ENCODE data around the gene CYB5A.
"Not testable (repeated sequence)": the region's sequence is repeated elsewhere in the genome, so short reads cannot be mapped to it uniquely, and the experiment has no call there.

Gene CYB5A

DNA sequence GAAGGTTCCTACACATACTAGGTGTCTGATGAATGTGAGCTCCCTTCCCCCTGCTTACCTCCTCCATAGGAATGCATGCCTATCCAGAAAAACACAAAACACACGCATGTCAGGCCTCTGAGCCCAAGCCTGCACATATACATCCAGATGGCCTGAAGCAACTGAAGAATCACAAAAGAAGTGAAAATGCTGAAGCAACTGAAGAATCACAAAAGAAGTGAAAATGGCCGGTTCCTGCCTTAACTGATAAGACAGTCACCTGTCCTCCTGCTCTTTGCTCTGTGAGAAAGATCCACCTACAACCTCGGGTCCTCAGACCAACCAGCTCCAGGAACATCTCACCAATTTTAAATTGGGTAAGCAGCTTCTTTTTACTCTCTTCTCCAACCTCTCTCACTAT is 1.2 kb upstream of the CYB5A start:
- FAIRE-seq, result not testable (repeated sequence)

DNA sequence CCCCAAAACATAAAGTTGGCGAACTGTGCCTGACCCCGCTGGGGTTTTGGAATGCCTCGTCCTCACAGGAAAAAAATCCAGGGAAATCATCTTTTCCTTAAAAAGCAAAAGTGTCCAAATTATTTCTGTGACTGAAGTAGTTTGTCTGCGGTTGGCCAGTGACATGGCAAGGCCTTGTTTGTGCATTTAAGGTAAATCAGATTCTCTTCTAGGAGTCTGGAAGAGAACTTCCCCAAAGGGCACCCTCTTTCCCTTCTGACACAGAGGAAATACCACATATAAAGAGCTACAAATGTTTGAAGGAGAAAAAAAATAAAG is 737 bp upstream of the CYB5A start:
- no peak for FAIRE-seq

DNA sequence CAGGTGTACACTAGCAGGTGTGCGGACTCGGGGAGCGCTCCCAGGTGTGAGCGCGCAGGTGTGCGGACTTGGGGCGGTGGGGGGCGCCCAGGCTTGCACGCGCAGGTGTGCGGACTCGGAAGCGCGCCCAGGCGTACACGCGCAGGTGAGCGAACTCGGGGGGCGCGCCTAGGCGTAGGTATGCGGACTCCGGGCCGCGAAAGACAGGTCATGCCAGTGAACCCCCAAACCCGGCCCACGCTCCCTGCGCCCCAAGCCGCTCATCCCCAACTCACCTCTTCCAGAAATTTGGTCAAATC is 342 bp downstream of the CYB5A start:
- no peak for FAIRE-seq

DNA sequence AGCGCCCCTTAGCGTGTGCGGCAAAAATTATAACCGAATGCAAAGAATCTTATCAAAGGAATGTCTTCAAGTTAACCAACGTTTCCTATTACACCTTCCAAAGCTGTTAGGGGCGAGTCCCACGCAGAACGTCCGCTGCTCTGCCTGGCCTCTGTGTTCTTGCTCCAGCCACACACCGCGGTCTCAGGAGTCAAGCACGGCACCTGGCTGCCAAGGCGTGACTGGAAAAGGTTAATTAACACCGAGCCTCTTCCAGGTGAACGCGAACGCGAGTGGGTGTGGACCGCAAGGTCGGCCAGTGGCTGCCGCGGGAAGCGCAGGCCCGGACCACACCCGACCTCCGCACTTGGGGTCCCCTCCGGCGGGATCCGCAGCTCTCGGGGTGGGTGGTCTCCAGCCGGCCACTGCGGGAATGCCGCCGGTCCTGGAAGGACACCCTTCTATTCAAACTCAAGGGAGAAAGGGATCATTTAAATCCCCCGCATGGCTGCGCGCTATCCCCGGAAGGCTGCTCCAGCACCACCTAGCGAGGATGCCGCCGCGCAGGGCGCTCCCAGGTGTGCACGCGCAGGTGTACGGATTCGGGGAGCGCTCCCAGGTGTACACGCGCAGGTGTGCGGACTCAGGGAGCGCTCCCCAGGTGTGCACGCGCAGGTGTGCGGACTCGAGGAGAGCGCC is 830 bp downstream of the CYB5A start:
- FAIRE-seq, result no peak

DNA sequence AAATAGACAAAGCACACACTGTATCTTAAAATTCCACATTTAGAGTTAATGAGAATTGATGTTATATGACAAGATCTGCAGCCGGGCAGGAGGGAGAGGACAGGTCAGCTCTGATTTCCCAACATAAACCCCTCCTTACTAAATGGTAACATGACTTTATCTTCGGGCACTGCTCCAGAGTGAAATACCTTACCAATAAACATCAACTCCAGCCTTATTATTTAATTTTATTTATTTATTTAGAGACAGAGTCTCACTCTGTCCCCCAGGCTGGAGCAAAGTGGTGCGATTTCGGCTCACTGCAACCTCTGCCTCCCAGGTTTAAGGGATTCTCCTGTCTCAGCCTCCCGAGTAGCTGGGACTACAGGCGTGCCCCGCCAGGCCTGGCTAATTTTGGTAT is 1.7 kb downstream of the CYB5A start:
- no peak for FAIRE-seq

DNA sequence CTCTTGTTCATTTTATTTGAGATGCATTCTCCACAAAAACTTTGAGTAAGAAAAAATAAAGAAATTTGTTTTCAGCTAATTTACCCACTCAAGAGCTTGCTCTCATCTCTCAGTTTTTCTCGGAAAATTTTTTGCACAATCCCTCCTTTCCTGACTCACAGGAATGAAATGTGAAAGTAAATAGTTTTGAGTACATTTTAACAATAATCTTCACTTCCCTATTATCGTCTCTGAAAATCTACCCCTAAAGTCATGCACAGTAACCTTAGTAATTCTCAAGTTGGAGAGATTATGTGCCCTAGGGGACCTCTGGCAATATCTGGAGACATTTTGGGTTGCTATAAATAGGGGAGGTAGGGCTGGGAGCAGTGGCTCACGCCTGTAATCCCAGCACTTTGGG is 2.6 kb downstream of the CYB5A start:
- FAIRE-seq, result no peak

DNA sequence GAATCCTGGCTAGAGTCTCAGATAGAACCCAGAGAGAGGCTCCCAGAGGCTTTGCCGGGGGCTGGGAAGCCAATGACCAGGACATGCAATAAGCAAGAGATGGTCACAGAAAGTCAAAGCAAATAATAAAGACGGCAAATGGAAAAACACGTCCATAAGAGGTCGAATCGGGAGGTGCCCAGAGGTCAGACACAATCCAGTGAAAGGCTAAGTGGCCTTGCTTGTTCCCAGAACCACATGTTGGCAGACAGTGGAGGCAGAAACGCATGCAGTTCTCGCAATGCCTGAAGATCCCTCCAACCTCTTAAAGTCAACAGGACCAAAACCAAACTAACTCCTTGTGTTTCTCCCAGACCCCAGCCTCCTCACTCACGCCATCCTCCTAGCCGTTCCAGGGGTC is 3.0 kb downstream of the CYB5A start:
- FAIRE-seq, result no peak

DNA sequence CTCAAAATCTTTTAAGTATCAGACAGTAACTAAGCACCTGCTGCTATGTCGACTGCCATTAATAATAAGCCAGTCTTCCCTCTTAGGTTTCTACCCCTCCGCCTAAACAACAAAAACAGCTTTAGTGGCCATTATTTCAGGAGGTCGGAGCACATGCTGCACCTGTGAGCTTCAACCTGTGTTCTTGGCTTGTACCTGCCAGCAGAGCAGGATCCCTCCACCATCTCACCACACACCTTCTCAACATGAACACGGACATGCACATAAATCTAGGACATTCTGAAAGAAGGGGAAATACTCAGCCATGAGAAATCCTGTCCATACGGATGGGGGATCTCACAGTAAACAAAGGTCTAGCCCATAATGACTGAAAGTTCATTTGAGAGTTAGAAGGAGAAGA is 3.7 kb downstream of the CYB5A start:
- no peak for FAIRE-seq

DNA sequence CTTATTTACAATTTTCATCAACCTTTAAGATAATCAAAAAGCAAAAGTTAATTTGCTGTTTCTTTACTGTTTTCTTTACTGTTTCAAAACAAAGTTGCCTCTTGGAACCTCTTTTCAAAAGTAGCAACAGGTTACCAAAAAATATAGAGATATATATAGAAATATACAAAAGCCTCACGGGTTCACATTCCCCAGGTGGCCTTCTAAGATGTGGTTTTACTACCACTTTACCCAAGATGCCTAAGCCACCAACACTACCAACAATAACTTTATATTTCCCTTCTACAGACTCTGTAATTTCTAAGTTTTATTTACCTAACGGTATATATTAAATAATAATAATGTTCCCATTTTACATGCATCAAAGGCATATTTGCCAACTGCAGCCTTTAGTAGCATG is 4.9 kb downstream of the CYB5A start:
- FAIRE-seq, result no peak

DNA sequence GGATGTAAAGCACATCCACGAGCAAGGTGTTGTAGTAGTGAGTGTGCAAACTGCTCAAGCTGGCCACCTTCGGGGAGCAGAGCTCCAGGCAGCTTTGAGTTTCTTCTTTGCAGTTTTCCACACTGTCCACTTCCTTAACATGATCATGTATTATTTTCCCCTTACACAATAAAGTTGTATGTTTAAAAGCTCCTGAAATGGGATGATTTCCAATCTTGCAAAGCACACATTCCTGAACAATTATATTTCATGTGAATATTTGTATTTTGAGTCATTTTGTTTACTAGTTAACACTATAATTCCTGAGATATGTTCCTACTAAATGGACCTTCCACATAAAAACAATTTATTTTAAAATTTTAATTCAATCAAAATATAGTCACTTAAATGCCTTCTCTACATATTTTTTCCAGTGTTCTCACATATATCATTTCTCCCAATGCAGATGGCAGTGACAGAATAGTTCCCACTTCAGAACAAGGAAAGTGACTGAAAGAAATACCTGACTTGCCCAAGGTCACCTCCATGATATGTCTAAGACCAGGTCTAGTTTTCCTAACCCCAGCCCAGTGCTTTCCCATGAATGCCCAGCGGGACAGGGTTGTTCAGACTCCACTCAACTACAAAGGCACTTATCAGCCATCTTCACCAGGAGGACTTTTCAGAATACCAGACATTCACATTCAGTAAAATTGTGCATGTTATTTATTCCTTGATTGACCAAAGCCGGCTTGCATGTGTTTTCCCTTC is 5.5 kb downstream of the CYB5A start:
- FAIRE-seq, result peak; percentile 71

DNA sequence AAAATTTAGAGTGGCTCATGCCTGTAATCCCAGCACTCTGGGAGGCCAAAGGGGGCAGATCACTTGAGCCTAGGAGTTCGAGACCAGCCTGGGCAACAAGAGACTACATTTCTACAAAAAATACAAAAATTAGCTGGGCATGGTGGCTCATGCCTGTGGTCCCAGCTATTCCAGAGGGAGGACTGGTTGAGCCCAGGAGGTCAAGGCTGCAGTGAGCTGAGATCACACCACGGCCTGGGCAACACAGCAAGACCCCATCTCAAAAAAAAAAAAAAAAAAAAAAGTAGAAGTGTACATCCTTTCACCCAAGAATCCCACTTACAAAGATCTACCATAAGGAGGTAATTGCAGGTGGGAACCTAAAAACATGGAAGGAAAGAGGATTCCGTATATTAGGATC is 6.2 kb downstream of the CYB5A start:
- not testable (repeated sequence) for FAIRE-seq

DNA sequence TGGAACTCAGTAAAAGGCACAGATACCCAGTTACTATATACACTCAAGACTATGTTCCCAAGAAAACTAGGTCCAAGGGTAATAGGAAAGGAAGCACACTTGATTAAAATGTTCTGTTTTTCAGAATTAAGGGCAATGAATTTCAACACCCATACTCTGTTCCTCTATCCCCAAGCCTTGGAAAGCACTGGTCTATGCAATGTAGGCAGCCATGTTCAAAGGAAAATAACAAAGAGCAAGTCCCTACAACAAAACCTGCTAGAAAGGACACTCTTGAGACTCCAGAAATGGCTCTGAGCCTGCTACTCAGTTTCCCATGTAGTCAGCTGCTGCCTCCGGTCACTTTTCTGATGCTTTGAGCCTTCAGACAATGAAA is 6.8 kb downstream of the CYB5A start:
- FAIRE-seq, result no peak

DNA sequence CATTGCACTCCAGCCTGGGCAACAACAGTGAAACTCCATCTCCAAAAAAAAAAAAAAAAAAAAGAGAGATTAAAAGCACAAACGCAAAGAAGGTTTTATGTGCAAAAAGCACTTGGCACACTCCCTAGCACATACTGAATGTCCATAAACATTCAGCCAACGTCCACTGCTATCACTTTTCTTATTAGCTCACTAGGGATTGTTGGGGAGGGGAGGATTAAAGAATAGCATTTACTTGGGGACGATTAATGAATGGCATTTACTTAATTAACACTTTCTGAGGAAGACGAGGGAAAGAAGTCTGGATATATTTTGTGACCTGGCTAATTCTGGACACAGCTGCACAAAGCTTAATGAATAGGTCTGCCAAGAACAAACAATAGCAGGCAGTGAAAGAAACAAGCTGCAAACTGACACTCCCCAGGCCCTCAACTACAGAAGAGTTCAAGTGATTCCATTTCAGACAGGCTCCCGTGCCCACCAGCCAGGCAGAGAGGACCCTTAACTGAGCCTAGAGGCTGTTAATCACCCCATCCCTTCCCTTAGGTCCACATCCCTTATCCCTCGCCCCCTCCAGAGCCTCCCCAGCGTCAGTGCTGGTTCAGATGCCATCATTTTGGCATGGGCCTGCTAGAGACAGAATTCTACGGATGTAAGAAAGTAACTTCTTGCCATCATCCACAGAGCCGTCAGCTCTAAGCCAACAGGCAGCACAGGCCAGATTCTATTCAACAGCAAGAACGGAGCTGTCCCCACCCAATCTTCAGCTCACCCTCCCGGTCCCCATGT is 7.4 kb downstream of the CYB5A start:
- no peak for FAIRE-seq

DNA sequence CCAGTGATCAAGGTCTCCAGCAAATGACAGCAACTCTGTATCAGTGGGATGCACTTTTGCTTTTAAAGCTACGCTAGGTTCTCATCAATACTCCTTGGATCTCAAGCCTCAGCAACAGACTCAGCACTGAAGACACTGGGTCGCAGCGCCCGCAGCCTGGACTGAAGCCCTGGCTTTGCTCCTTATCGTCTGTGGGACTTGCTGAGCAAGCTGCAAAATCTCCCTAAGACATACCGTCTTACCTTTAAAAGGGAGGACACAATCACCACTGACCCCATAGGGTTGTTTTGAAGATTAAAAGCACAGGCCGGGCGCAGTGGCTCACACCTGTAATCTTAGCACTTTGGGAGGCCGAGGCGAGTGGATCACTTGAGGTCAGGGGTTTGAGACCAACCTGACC is 8.1 kb downstream of the CYB5A start:
- no peak for FAIRE-seq

DNA sequence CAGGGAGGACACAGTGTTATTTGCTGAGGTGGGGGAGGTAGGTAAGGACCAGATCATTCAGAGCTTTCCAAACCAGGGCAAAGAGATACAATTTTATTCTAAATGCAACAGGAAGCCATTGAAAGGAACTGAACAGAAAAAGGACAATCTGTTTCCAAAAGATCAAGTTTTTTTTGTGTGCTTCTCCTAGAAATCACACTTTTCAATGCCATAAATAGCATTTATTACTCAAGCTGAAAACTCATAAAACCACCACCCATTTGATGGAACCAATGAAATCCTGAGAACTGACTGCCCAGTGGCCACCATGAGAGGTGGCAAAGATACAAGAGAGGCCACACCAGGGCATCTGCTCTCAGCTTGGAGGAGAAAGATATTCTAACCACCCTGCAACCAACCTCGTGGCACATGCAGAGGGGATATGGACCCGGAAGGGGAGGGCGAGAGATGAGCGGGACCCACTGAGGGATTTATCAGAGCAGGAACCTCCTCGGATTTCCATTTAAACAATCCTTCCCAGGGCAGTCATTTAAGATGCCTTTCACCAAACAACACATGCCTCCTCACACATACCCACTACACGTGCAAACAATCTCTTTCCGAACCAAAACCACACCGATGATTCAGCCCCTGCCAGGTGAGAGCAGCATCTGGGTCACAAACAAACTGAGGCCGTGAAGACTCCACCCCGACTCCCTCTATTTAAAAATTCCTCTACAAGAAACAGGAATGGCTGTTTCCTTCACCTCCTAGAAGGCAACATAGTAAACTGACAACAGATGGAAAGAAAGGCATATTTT is 8.8 kb downstream of the CYB5A start:
- FAIRE-seq, result no peak

DNA sequence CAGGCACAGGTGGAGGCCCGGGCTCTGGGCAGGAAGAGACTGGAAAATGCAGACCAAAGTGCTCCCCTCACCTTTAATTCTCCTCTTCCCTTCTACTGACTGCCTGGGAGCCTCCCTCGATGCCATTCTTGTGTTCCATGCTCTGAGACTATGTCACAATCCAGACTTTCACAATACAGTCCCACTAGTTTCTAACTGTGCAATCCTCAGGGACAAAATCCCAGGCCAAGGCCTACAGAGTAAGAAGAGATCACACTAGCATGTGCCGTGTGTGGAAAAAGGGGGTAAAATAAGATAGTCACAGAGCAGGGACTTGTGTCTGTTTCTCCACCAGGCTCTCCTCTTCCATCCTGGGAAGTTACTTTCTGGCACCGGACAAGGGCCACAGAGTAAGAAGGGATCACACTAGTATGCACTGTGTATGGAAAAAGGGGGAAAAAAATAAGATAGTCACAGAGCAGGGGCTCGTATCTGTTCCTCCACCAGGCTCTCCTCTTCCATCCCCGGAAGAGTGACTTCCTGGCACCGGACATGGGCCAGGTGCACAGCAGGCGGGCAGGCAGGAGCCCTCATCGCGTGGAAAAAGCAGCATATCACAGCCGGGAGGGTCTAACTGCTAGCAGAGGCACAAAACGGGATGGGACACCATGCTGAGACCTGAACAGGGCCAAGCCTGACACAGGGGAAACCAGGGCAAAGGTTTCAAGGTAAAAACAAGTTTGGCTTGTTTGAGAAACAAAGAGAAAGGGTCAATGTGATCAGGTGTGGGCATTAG is 9.6 kb downstream of the CYB5A start:
- no peak for FAIRE-seq

DNA sequence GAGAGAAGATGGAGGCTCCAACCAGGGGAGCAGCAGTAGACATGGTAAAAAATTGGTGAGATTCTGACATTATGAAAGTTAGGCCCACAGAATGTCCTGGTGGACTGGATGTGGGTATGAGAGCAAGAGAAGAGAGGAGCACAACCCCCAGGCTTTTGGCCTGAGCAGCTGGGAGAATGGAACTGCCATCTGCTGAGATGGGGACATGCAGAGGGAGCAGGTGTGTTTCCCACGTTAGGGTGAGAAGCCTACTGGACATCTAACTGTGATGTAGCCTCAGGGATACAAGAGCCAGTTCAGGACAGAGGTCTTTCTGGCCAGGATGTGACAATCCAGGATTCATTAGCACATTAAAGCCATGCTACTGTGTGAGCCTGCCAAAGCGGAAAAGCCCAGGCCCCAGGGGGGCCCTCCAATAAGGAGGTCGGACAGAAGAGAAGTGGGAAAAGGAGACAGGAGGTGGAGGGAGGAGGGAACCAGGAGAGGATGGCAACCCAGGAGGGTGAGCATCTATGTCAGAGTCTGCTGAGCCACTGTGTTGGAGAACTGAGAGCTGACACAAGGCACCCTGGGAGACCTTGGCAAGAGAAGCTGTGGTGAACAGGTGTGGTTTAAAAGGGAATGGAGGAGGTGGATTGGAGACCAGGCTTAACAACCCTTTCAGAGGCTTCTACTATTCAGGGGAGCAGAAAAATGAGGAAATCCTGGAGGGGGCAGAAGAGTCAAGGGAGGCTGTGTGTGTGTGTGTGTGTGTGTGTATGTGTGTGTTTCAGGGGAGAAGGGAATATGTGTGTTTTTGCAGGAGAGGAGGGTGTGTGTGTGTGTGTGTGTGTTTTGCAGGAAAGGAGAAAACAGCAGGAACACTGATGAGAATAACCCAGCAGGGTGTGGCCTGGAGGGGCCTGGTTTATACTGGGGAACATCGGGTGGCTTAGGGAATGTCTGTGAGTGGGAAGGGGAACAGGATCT is 10.5 kb downstream of the CYB5A start:
- FAIRE-seq, result no peak

DNA sequence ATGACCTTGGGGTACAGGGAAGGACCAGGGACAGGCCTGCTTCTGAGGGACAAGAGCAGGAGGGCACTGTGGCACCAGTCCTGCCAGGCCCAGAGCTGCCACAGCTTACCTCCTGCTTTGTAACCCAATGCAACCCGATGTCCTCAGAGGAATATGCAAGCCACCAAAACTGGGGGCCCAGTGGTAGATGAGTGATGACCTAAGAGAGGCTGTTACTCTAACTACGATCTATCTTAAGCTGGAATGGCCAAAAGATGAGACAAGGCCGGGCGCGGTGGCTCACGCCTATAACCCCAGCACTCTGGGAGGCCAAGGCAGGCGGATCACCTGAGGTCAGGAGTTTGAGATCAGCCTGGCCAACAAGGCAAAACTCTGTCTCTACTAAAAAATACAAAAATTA is 12.8 kb downstream of the CYB5A start:
- FAIRE-seq, result no peak

DNA sequence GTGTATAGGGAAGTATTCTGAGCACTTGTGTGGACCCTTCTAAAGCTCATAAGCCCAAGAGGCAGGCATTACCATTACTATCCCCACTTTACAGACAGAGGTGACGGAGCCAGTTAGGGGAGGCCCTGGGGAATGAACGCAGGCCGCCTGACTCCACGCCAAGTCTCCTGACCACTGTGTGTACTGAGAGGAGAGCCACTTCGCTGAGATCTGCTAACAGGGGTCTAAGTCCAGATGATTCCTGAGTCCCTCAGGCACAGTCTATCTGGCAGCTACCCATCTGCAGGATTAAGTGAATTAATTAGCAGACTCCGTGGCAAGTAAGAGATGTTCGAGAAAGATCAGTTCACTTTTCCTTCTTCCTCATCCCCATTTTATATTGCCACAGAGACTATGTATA is 13.7 kb downstream of the CYB5A start:
- no peak for FAIRE-seq

DNA sequence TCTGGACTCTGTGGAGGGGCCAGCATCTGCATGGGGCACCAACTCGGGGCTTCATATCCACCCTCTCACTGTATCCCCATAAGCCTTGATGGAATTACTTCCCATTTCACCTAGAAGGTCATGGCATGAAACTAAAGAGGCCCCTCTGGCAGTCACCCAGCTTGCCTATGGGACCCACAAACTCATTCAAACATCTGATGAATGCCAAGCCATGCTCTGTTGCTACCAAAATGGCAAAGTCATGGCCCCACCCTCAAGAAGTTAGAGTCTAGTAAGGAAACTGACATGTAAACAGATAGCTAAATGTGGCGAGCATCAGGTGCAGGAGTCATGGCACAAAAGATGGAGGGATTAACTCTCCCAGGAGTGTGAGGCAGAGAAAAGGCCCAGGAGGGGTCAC is 14.5 kb downstream of the CYB5A start:
- no peak for FAIRE-seq

DNA sequence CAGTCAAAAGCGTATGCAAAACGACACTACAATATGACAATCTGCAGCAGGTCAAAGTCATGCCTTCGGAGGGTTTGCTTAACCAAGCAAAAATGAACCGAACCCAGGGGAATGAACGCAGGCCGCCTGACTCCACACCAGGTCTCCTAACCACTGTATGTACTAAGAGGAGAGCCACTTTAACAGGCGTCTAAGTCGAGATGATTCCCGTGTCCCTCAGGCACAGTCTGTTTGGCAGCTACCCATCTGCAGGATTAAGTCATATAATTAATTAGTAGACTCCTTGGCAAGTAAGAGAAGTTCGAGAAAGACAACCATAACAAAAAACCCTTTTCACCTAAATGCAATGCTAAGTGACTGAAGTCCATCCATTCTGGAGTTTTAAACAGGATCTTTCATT is 15.2 kb downstream of the CYB5A start:
- FAIRE-seq, result no peak

DNA sequence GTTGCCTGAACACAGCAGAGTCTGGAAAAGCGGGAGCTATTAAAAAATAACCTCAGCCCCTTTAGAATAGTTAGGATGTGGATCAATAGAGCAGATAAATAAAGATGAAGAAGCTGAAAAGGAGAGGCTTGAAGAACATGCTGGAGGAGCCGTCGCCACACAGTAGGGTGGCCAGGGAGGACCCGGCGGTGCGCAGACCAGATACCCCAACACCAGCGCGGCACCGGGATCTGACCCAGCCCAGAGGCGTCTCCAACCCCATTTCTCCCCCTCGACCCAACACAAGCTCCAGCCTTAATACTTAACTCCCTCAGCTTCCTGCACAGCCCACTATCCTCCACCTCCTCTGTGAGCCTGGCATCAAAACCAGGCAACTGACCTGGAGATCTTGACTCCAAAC is 16.0 kb downstream of the CYB5A start:
- no peak for FAIRE-seq
